Gastroesophageal sphincter (tissue), 4 donors: ENCODE measurements around the gene CRTC3. TPM values are rescaled to one million over a fixed set of nuclear protein-coding genes. Genes with fewer than 3 reads are reported as not detected.

Source experiments
- ATAC-seq: fragments of 150-250 bp; one replicate; pipeline ENCODE4 v1.9.1; 2016; ENCODE audit warnings: mild to moderate bottlenecking, moderate library complexity
- H3K27ac ChIP-seq, 4 donors: fragments of 200-600 bp; sonication (generic) in 3 of 4; 1 replicate in 3 of 4; 2 replicates in 1 of 4; pipeline ENCODE4 v1.5.1; 2016 to 2019
- H3K27me3 ChIP-seq: fragments of 200-600 bp; sonication (generic); one replicate; pipeline ENCODE4 v1.5.1; 2019
- H3K36me3 ChIP-seq, 2 donors: fragments of 200-600 bp; sonication (generic); one replicate each; pipeline ENCODE4 v1.5.1; 2019; ENCODE audit warnings: control low read depth in 1 of 2
- H3K4me1 ChIP-seq, 3 donors: fragments of 200-600 bp; sonication (generic); 1 replicate in 2 of 3; 2 replicates in 1 of 3; pipeline ENCODE4 v1.5.1; 2016 to 2019; ENCODE audit warnings: control low read depth in 2 of 3
- H3K4me3 ChIP-seq, 2 donors: fragments of 200-600 bp; sonication (generic); one replicate each; pipeline ENCODE4 v1.5.1; 2019; ENCODE audit warnings: mild to moderate bottlenecking in 1 of 2, moderate library complexity in 1 of 2
- H3K9me3 ChIP-seq, 3 donors: fragments of 200-600 bp; sonication (generic); one replicate each; pipeline ENCODE4 v1.5.1; 2017 to 2019; ENCODE audit warnings: control low read depth in 2 of 3
- EP300 ChIP-seq: sonication (generic); formaldehyde crosslinking; IDR thresholded peaks from one replicate; pipeline ENCODE4 v1.6.1; 2017; ENCODE audit warnings: antibody characterized with exemption, mild to moderate bottlenecking
- POLR2A ChIP-seq, 2 donors: fragments of 450-650 bp; IDR thresholded peaks; one replicate each; pipeline ENCODE4 v1.6.1; 2017; ENCODE audit warnings: antibody characterized with exemption in 2 of 2, mild to moderate bottlenecking in 2 of 2, moderate library complexity in 1 of 2
- POLR2AphosphoS5 ChIP-seq: sonication (generic); formaldehyde crosslinking; IDR thresholded peaks from one replicate; pipeline ENCODE4 v1.6.1; 2017; ENCODE audit warnings: antibody characterized with exemption
- WGBS, 2 donors: methylation state at CpG; one replicate each; pipeline ENCODE4 v1.1.5; 2018; ENCODE audit warnings: low coverage in 1 of 2; 5-methylcytosine and 5-hydroxymethylcytosine counted together
- total RNA-seq, 4 donors: library from RNA; depleted of rRNA; stranded (reverse); fragments of >200 nt; gene quantifications; one replicate each; pipeline ENCODE4 v1.1.0, GENCODE V29; 2016
- TF ChIP-seq, protein P1 (sequence below), 4 experiments: fragments of 200-600 bp in 2 of 4; fragments of 450-650 bp in 2 of 4; sonication (generic) in 1 of 4; IDR thresholded peaks; one replicate each; pipeline ENCODE4 v1.5.1; 2017 to 2019; ENCODE audit warnings: antibody characterized with exemption in 4 of 4, mild to moderate bottlenecking in 2 of 4, moderate library complexity in 2 of 4

CRTC3 gene
- total RNA-seq, 4 donors from 2014 or later: 44.5 to 68.6 (median 65.6) TPM

- Histone ChIP-seq H3K9me3 (no peaks in the 10 kb centered on the region), H3K4me1 (peaks cover 42 to 91% (median 55%) of the 10 kb centered on the region in 3 donors)
- 12 to 28% methylated on average over 5 of the region's 5 CpGs for WGBS, 2 donors
Measured at GRCh38 chr15:90561344-90562244, 31.9 kb downstream of the CRTC3 start.

GRCh38 chr15:90562669-90563068 lies 32.9 kb downstream of the CRTC3 start:
- H3K4me3 ChIP-seq: no peak overlapping the region
- 85 to 100% methylated on average over 1 to 5 of the region's 5 CpGs for WGBS, 2 donors
- ATAC-seq: no peak
- no peaks in the 10 kb centered on the region for H3K9me3 ChIP-seq
- no peaks in the 10 kb centered on the region for H3K27me3 ChIP-seq
- H3K36me3 ChIP-seq: no peaks in the 10 kb centered on the region
- H3K4me1 ChIP-seq: peaks cover 35 to 81% (median 47%) of the 10 kb centered on the region in 3 donors
- TF ChIP-seq POLR2AphosphoS5 (no peak), POLR2A (IDR thresholded peaks at IDR 0.05) (no peak), EP300 (no peak)
- TF ChIP-seq, protein P1, sequence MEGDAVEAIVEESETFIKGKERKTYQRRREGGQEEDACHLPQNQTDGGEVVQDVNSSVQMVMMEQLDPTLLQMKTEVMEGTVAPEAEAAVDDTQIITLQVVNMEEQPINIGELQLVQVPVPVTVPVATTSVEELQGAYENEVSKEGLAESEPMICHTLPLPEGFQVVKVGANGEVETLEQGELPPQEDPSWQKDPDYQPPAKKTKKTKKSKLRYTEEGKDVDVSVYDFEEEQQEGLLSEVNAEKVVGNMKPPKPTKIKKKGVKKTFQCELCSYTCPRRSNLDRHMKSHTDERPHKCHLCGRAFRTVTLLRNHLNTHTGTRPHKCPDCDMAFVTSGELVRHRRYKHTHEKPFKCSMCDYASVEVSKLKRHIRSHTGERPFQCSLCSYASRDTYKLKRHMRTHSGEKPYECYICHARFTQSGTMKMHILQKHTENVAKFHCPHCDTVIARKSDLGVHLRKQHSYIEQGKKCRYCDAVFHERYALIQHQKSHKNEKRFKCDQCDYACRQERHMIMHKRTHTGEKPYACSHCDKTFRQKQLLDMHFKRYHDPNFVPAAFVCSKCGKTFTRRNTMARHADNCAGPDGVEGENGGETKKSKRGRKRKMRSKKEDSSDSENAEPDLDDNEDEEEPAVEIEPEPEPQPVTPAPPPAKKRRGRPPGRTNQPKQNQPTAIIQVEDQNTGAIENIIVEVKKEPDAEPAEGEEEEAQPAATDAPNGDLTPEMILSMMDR (IDR thresholded peaks at IDR 0.05): no peak
- H3K27ac ChIP-seq: peak overlapping the region; percentile 81 to 90 (median 83)

More at GRCh38 chr15:90561344-90562244, 31.9 kb downstream of the CRTC3 start:
- Histone ChIP-seq H3K4me3 (no peak overlapping the region), H3K27ac (peak overlapping the region; percentile 81 to 90 (median 83)), H3K36me3 (no peaks in the 10 kb centered on the region), H3K27me3 (no peaks in the 10 kb centered on the region)
- TF ChIP-seq EP300: no peak
- TF ChIP-seq, protein P1 (IDR thresholded peaks at IDR 0.05): no peak
- TF ChIP-seq POLR2A (IDR thresholded peaks at IDR 0.05): no peak
- TF ChIP-seq POLR2AphosphoS5: peak; percentile 63
- ATAC-seq: peak; percentile 26

DNA sequence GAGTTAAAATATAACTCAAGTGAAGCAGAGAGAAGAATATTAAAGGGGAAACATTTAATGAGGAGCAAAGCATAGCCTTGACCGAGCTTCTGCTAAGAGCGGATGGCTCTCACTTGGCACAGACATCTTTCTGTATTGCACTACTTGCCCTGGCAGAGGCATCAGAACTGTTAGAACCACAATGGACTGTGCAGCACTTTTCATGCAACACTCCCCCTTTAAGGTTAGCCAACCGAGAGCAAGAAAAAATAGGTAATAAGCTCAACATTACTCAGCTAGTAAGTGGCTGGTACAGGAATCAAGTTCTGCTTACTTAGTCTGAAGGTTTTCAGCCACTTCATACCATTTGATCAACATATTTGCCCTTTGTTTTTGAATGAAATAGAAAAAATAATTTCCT lies 33.7 kb downstream of the CRTC3 start:
- Histone ChIP-seq H3K27ac (peak overlapping the region in 3 of 4 donors; percentile 55 to 82 (median 81)), H3K27me3 (no peaks in the 10 kb centered on the region), H3K4me3 (no peak overlapping the region), H3K4me1 (peaks cover 31 to 73% (median 39%) of the 10 kb centered on the region in 3 donors), H3K9me3 (no peaks in the 10 kb centered on the region), H3K36me3 (no peaks in the 10 kb centered on the region)
- TF ChIP-seq POLR2AphosphoS5 (no peak), POLR2A (IDR thresholded peaks at IDR 0.05) (no peak), EP300 (no peak)
- TF ChIP-seq, protein P1 (IDR thresholded peaks at IDR 0.05): no peak
- 78 to 82% methylated on average over 3 of the region's 3 CpGs for WGBS, 2 donors
- no peak for ATAC-seq

DNA sequence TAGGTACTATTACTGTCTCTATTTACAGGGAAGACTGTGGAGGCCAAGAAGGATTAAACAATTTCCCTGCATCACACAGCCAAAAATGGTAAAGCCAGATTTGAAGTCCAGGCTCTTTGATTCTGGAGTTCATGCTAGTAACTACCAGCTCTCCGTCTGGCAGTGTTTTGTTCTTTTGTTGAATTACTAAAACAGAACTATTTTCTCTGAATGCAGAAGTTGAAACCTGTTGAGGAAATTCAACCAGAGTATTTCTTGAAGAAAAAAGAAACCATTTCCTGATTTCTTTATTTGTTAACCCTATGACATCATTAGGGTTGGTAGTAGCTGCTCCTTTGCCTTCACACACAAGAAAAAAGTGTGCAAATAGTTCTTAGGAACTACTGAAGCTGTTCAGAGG lies 34.3 kb downstream of the CRTC3 start:
- Histone ChIP-seq H3K4me1 (peaks cover 28 to 67% (median 33%) of the 10 kb centered on the region in 3 donors), H3K4me3 (no peak overlapping the region), H3K27me3 (no peaks in the 10 kb centered on the region), H3K36me3 (no peaks in the 10 kb centered on the region), H3K27ac (peak overlapping the region; percentile 34 to 82 (median 68)), H3K9me3 (no peaks in the 10 kb centered on the region)
- WGBS, 2 donors: 7 to 67% methylated on average over 1 of the region's 1 CpG
- no peak for TF ChIP-seq POLR2A (IDR thresholded peaks at IDR 0.05)
- ATAC-seq: no peak

- WGBS, 2 donors: 81 to 90% methylated on average over 2 of the region's 2 CpGs
- TF ChIP-seq, protein P1 (IDR thresholded peaks at IDR 0.05): no peak
- no peak for TF ChIP-seq POLR2A (IDR thresholded peaks at IDR 0.05)
- peak overlapping the region; percentile 34 to 82 (median 68) for H3K27ac ChIP-seq
Measured at GRCh38 chr15:90564590-90564989, 34.9 kb downstream of the CRTC3 start.

More at GRCh38 chr15:90564590-90564989, 34.9 kb downstream of the CRTC3 start:
- H3K27me3 ChIP-seq: no peaks in the 10 kb centered on the region
- no peaks in the 10 kb centered on the region for H3K9me3 ChIP-seq
- no peaks in the 10 kb centered on the region for H3K36me3 ChIP-seq
- peaks cover 23 to 61% (median 27%) of the 10 kb centered on the region in 3 donors for H3K4me1 ChIP-seq
- ATAC-seq: no peak
- H3K4me3 ChIP-seq: no peak overlapping the region
